Progenitor cell of endocrine pancreas (in vitro differentiated cells): Measurements from ENCODE around the gene ZNF396. TPM values are rescaled to one million over a fixed set of nuclear protein-coding genes. Genes with fewer than 3 reads are reported as not detected.

Experiments
- DNase-seq: peaks from one replicate; pipeline ENCODE4 v3.0.0; 2021; ENCODE audit warnings: low spot score; ENCODE audit not compliant: unreplicated experiment
- H3K27ac Mint-ChIP-seq: 2 replicates; pipeline ENCODE4 v1.8.0; 2021; ENCODE audit warnings: mild to moderate bottlenecking, moderate library complexity, mixed read lengths
- H3K27me3 Mint-ChIP-seq: 2 replicates; pipeline ENCODE4 v1.8.0; 2021; ENCODE audit warnings: mixed read lengths
- H3K36me3 Mint-ChIP-seq: 2 replicates; pipeline ENCODE4 v1.8.0; 2022; ENCODE audit warnings: mixed read lengths; ENCODE audit not compliant: insufficient read depth
- H3K4me1 Mint-ChIP-seq: 2 replicates; pipeline ENCODE4 v1.8.0; 2021; ENCODE audit warnings: low read depth, mixed read lengths
- H3K4me3 Mint-ChIP-seq: 2 replicates; pipeline ENCODE4 v1.8.0; 2021; ENCODE audit warnings: low read depth, mild to moderate bottlenecking, moderate library complexity, mixed read lengths
- H3K9me3 Mint-ChIP-seq: 2 replicates; pipeline ENCODE4 v1.8.0; 2021; ENCODE audit warnings: low read depth, mixed read lengths
- total RNA-seq: library from RNA; stranded (reverse); gene quantifications from 2 replicates; pipeline ENCODE4 v1.2.1, GENCODE V29; 2021
- TF ChIP-seq, protein P1 (sequence below): fragments of 200-600 bp; sonication (generic); IDR thresholded peaks from one replicate; pipeline ENCODE4 v1.5.0; 2021; ENCODE audit warnings: antibody characterized with exemption, mild to moderate bottlenecking; ENCODE audit not compliant: unreplicated experiment

ZNF396 gene
- total RNA-seq, 1 donor from 2014 or later: 4.5 TPM

DNA sequence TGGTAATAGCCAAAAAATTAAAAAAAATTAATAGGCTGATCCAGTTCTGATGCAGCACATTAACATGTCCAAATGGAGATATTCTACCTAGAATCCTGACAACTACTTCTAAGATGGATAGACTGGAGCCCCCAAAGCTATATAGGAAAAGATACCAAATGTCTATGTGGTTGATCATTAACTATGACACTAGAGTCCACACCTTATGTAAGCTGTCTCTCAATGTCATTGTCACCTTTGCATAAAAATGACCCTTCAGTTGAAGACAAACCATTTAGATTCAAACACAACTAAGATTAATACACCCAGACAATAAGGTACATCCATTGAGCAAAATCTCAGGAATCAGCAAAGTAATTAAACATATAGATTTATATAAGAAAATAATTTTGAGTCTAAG is 14.6 kb downstream of the ZNF396 start:
- TF ChIP-seq, protein P1, sequence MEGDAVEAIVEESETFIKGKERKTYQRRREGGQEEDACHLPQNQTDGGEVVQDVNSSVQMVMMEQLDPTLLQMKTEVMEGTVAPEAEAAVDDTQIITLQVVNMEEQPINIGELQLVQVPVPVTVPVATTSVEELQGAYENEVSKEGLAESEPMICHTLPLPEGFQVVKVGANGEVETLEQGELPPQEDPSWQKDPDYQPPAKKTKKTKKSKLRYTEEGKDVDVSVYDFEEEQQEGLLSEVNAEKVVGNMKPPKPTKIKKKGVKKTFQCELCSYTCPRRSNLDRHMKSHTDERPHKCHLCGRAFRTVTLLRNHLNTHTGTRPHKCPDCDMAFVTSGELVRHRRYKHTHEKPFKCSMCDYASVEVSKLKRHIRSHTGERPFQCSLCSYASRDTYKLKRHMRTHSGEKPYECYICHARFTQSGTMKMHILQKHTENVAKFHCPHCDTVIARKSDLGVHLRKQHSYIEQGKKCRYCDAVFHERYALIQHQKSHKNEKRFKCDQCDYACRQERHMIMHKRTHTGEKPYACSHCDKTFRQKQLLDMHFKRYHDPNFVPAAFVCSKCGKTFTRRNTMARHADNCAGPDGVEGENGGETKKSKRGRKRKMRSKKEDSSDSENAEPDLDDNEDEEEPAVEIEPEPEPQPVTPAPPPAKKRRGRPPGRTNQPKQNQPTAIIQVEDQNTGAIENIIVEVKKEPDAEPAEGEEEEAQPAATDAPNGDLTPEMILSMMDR: no peak
- Mint-ChIP-seq H3K27ac (no peak overlapping the region), H3K4me3 (no peak overlapping the region), H3K9me3 (no peaks in the 10 kb centered on the region), H3K27me3 (no peaks in the 10 kb centered on the region), H3K36me3 (no peaks in the 10 kb centered on the region), H3K4me1 (no peaks in the 10 kb centered on the region)
- no peak for DNase-seq

DNA sequence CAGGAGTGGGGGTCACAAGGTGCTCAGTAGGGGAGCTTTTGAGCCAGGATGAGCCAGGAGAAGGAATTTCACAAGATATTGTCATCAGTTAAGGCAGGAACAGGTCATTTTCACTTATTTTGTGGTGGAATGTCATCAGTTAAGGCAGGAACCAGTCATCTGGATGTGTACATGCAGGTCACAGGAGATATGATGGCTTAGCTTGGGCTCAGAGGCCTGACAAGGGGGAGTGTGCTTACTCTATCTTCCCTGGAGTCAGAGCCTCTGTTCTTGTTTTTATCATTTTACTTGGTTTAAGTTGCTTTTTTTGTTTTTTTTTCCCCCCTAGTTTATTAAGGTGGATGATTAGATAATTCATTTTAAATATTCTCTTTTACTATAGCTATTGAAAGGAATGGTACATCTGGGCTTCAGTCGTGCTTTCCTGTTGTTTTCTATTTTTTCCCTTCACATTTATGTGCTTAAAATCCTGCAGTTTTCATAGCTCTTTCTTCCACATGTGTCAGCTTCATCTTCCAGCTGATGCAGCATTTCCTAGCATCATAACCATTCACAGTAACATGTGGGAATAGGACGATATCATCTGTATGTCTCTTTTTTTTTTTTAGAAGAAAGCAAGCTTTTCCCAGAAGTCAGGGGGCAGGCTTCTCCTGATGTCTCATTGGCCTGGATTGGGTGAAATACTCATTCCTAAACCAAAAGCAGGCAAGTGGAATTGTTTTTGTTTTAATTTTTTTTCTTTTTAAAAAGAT is 15.4 kb downstream of the ZNF396 start:
- Mint-ChIP-seq H3K4me1 (peaks cover 4% of the 10 kb centered on the region), H3K4me3 (no peak overlapping the region), H3K36me3 (no peaks in the 10 kb centered on the region), H3K9me3 (no peaks in the 10 kb centered on the region), H3K27me3 (no peaks in the 10 kb centered on the region), H3K27ac (no peak overlapping the region)
- TF ChIP-seq, protein P1: no peak
- DNase-seq: no peak

DNA sequence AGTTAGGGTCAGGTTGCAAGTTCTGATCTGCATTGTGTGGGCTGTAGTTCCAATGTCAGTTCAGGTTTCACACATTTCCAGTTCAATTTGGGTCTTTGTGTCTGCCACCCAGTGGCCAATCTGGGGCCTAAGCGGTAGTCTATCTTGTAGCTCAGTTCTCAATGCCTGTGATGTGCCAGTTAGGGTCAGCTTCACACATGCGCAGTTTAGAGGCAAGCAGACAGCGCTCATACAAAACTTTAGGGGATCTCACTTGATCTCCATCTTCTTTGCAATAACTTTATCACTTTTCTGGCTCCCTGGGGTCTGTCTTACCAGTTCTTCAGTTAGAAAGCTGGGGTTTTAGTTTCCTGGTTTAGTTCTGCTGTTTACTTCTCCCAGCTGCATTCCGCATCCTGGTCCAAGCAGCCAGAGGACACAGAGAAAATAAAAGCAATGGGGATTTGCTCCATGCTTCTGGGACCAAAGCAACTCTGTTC is 22.0 kb downstream of the ZNF396 start:
- peaks cover 3% of the 10 kb centered on the region for H3K36me3 Mint-ChIP-seq
- no peak overlapping the region for H3K27ac Mint-ChIP-seq
- H3K9me3 Mint-ChIP-seq: peaks cover 14% of the 10 kb centered on the region
- no peaks in the 10 kb centered on the region for H3K27me3 Mint-ChIP-seq
- peak; percentile 31 for DNase-seq
- TF ChIP-seq, protein P1: peak; percentile 77
- peak overlapping the region; percentile 20 for H3K4me3 Mint-ChIP-seq
- H3K4me1 Mint-ChIP-seq: peaks cover 4% of the 10 kb centered on the region

DNA sequence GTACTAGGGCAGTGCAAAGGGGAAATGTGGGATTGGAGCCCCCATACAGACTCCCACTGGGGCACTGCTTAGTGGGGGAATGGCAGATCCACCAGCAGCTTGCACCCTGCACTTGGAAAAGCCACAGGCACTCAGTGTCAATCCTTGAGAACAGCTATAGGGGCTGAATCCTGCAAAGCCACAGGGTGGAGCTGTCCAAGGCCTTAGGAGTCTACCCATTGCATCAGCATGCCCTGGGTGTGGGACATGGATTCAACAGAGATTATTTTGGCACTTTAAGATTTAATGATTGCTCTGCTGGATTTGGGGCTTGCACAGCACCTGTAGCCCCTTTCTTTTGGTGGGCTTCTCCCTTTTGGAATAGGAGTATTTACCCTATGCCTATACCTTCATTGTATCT is 24.4 kb downstream of the ZNF396 start:
- Mint-ChIP-seq H3K4me3 (no peak overlapping the region), H3K27ac (no peak overlapping the region), H3K27me3 (no peaks in the 10 kb centered on the region), H3K9me3 (peaks cover 14% of the 10 kb centered on the region), H3K36me3 (peaks cover 3% of the 10 kb centered on the region), H3K4me1 (peaks cover 4% of the 10 kb centered on the region)
- TF ChIP-seq, protein P1: no peak
- no peak for DNase-seq

DNA sequence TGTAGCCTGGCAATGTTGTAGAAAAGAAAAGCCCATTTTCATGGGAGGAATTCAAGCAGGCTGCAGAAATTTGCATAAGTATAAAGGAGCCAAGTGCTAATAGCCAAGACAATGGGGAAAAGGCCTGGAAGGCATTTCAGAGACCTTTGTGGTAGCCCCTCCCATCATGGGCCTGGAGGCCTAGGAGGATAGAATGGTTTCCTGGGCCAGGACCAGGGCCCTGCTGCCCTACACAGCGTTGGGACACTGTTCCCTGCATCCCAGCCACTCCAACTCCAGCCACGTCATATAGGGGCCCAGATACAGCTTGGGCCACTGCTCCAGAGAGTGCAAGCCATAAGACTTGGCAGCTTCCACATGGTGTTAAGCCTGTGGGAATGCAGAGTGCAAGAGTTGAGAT is 24.9 kb downstream of the ZNF396 start:
- H3K4me3 Mint-ChIP-seq: no peak overlapping the region
- no peaks in the 10 kb centered on the region for H3K27me3 Mint-ChIP-seq
- peaks cover 14% of the 10 kb centered on the region for H3K9me3 Mint-ChIP-seq
- DNase-seq: no peak
- TF ChIP-seq, protein P1: no peak
- H3K27ac Mint-ChIP-seq: no peak overlapping the region
- peaks cover 3% of the 10 kb centered on the region for H3K36me3 Mint-ChIP-seq
- H3K4me1 Mint-ChIP-seq: peaks cover 4% of the 10 kb centered on the region
